ENCODE data around the gene CNOT10.

The CNOT10 gene

DNA sequence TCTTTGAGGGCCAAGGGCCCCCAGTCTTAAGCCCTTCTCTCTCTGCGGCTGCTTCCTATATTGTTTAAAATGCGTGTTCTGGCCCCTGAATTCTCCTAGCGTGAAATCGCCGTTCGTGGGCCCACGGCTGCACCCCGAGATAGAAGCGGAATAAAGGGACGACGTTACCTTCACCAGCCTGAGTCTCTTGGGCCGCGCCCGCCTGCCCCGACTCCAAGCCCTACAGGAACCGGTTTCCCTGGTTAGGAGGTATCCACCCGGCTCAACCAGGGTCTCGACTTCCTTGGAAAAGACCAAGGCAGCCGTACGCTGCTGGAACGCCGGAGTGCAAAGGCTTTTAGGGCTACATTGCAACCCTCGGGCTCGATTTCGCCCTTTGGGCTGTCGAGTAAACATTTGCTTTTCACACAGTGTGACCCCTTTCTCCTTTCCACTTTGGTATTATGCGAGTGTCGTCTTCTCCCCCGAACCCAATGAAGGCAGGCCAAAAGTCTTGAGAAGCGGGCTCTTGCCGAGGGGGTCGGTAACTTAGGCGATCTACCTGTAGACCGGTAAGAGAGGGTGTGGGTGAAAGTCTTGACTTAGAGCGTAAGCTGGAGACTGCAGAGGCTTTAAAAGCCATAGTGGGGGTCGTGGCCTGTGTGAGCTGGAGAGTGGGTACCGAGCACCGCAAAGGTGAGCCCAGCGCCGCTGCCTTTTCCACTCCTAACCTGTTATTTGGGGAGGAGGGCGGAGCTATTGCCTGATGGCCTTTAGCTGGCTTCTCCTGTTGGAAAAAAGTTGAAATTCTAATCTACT is 134.8 kb downstream of the CNOT10 start:
- no peak for DNase-seq

DNA sequence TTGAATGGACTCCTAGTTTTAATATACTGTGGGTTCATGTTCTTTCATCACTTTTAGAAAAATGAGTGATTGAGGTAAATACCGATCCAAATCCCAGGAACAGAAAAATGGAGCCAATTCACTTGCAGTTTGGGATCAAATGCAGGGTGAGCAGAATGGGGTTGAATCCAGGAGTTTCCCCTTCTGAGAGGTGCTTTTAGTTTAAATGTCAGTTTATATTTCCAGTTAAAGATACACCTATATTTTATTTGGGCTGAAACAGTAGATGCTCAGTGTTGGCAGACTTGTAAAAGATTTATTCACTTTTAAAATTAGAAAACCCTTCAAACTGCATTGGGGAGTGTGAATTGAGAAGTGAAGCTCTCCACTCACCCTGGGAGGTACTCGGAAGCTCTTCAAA is 135.4 kb downstream of the CNOT10 start:
- DNase-seq, result no peak

DNA sequence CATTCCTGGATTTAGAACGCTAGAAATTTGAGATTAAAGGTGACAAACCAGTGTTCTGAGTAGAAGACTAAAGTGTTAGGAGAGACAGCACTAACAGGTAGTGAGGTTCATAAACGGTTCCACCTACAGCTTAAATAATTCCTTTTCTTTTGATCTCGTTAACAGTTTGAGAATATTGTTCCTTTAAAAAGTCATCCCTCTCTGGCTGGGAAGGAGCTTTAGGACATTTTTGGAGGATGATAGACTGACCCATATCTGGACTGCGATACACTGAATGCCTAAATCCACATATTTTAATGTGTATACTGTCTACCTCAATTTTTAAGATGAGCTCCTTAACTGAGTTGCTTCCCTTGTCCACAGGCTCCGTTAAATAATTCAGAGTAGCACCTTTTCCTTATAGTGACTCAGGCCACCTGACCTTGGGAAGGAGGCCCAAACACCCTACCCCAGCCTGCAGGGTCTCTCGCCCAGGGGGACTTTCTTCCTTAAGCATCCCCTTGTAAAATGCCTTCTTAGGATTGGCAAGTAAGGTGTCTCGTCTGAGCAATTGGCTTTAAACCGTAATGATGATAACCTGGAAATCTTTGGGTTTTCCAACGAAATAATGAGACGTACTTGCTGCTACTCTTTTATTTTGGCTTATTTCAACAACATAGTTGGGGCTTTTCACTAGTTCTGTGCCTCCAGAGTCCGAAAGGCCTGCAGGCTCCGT is 136.1 kb downstream of the CNOT10 start:
- no peak for DNase-seq

DNA sequence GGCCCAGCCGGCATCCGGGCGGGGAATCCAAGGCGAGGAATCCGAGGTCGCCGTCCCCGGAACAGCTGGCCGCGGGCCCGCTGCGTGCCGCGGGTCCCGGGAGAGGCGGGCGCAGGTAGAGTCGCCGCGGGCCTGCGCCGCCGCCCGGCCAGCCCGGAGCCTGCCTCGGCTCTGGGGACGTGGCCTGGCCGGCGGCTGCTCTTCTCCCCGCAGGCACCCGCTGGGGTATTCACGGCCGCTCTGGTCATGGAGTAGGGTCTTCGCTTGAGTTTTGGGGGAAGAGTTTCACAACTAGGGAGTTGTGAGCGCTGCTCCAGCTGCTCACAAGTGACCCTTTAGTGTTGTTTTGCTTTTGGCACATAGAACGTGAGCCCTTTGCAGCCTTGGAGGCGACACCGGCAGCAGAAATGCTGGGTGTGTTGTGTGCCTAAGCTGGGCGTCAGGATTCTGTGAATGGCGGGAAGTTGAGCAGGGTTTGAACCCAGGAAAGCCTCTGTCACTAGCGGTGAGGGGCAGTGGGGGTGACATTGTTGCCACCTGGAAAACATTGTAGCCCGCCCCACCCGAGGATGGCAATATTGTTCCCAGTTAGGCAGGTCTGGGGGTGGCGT is 136.8 kb downstream of the CNOT10 start:
- no peak for DNase-seq

DNA sequence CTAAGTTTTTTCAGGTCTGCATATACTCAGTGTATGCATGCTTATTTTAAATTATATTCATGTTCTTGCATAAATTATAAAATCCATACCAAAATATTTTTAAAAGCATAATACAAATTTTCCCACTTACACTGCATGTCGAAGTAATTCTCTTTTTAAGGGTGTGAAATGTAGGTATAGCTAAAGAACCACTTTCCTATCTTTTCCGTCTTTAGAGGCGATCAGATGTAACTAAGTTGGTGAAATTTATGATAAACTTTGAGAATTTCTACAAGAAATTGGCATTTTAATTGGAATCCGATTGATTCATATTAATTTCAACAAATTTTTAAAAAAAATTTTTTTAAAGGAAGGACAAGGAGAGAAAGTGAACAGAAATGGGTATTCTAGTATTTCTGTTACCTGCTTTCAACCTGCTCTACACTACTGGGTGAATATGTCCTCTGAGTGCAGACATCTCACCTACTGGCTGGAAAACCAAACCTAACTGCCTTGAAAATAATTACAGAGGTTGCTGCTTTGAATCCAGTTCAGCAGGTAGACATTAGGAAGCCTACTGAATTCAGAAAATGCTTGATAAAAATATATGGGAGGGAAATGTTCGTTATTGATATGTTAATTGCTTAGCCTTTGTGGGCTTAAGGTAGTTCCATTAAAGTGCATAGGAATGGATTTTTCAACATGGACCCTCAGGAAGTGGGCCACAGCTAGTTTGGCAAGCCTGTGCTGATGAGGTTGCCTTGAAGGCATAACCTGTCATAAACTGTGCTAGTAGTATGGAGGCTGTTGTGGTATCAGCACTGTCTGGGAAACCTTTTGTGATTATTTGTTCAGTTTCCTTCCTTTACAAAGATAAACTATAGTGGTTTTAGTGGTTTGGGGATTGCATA is 137.9 kb downstream of the CNOT10 start:
- DNase-seq, result no peak
